NB4 (cell line): ENCODE data around the gene INAFM1.

Experiments used
- CTCF ChIP-seq: IDR thresholded peaks from one replicate; pipeline ENCODE4 v1.5.1; 2012; ENCODE audit warnings: low read depth, low read length
- POLR2A ChIP-seq: IDR thresholded peaks from 2 replicates; pipeline ENCODE4 v1.6.1; 2011; ENCODE audit warnings: mild to moderate bottlenecking; ENCODE audit not compliant: insufficient read length; ENCODE audit errors: extremely low read depth

GRCh38 chr19:47225746-47226425 lies 48.8 kb upstream of the INAFM1 start:
- TF ChIP-seq CTCF (no peak), POLR2A (peak; percentile 100)
